Stomach (tissue), 4 donors: Measurements from ENCODE around the gene L3MBTL3.

ENCODE experiments used
- EP300 ChIP-seq: sonication (generic); formaldehyde crosslinking; IDR thresholded peaks from one replicate; pipeline ENCODE4 v1.6.1; 2017; ENCODE audit warnings: antibody characterized with exemption
- POLR2A ChIP-seq, 4 donors: fragments of 450-650 bp; IDR thresholded peaks; one replicate each; pipeline ENCODE4 v1.6.1; 2016; ENCODE audit warnings: antibody characterized with exemption in 4 of 4, control low read depth in 2 of 4, mild to moderate bottlenecking in 1 of 4, moderate library complexity in 1 of 4

DNA sequence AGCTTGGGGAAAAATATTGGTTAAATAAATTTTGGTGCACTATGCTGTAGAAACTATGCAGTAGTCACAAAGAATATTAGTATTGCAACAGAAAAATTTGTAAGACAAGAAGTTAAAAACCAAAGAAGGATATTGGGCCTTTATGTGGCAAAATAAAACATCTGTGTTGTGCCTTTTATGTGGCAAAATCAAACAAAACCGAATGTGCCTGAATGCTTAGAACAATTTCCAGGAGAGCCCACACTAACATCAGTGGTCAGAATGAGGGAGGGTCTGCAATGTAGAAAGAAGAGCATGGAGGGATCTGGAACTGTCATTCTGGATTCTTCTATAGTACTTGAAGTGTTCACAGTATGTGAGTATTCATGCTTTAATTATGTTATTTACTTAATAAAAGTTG is 75.2 kb downstream of the L3MBTL3 start:
- TF ChIP-seq POLR2A (IDR thresholded peaks at IDR 0.05) = no peak
- TF ChIP-seq EP300 = no peak
